Measurements from ENCODE around the gene EIF4G2.
"Not testable (repeated sequence)": the region's sequence is repeated elsewhere in the genome, so short reads cannot be mapped to it uniquely, and the experiment has no call there.

Gene EIF4G2

GRCh38 chr11:10838881-10839280 lies 30.2 kb upstream of the EIF4G2 start:
- H3K9me3 ChIP-seq (ENCODE audit: control insufficient read depth, insufficient read depth, low read depth, low read length) = no peaks in the 10 kb centered on the region
- no peaks in the 10 kb centered on the region for H3K27me3 ChIP-seq (ENCODE audit: control insufficient read depth, insufficient read depth, low read length)
- H3K4me3 ChIP-seq (ENCODE audit: low read depth, low read length) = no peak overlapping the region
- no peaks in the 10 kb centered on the region; the same call in 1 of the 2 replicates for H3K4me1 ChIP-seq (ENCODE audit: control insufficient read depth, insufficient read depth, low read length)
- no peak overlapping the region for H3K9ac ChIP-seq (ENCODE audit: low read length)
- H3K27ac ChIP-seq (ENCODE audit: low read depth, low read length) = no peak overlapping the region
- H3K36me3 ChIP-seq (ENCODE audit: control insufficient read depth, insufficient read depth, low read length) = no peaks in the 10 kb centered on the region

GRCh38 chr11:10838083-10838482 lies 29.4 kb upstream of the EIF4G2 start:
- Histone ChIP-seq H3K9me3 (ENCODE audit: control insufficient read depth, insufficient read depth, low read depth, low read length) (no peaks in the 10 kb centered on the region), H3K36me3 (ENCODE audit: control insufficient read depth, insufficient read depth, low read length) (no peaks in the 10 kb centered on the region), H3K9ac (ENCODE audit: low read length) (no peak overlapping the region), H3K4me3 (ENCODE audit: low read depth, low read length) (no peak overlapping the region), H3K27ac (ENCODE audit: low read depth, low read length) (no peak overlapping the region), H3K27me3 (ENCODE audit: control insufficient read depth, insufficient read depth, low read length) (no peaks in the 10 kb centered on the region), H3K4me1 (ENCODE audit: control insufficient read depth, insufficient read depth, low read length) (no peaks in the 10 kb centered on the region; the same call in 1 of the 2 replicates)

GRCh38 chr11:10836884-10837283 lies 28.2 kb upstream of the EIF4G2 start:
- H3K27ac ChIP-seq (ENCODE audit: low read depth, low read length); H3K9ac ChIP-seq (ENCODE audit: low read length); H3K9me3 ChIP-seq (ENCODE audit: control insufficient read depth, insufficient read depth, low read depth, low read length); H3K36me3 ChIP-seq (ENCODE audit: control insufficient read depth, insufficient read depth, low read length); H3K27me3 ChIP-seq (ENCODE audit: control insufficient read depth, insufficient read depth, low read length); H3K4me3 ChIP-seq (ENCODE audit: low read depth, low read length); H3K4me1 ChIP-seq (ENCODE audit: control insufficient read depth, insufficient read depth, low read length): not testable (repeated sequence)

DNA sequence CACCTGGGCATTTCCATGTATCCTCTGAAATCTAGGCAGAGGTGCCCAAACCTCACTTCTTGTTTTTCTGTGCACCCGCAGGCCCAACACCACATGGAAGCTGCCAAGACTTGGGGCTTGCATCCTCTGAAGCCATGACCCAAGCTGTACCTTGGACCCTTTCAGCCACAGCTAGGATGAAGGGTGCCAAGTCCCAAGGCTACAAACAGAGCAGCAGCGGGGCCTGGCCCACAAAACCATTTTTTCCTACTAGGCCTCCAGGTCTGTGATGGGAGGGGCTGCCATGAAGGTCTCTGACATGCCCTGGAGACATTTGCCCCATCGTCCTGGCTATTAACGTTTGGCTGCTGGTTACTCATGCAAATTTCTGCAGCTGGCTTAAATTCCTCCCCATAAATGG lies 20.4 kb upstream of the EIF4G2 start:
- Histone ChIP-seq H3K27ac (ENCODE audit: low read depth, low read length) (no peak overlapping the region), H3K9me3 (ENCODE audit: control insufficient read depth, insufficient read depth, low read depth, low read length) (peaks cover 8% of the 10 kb centered on the region), H3K27me3 (ENCODE audit: control insufficient read depth, insufficient read depth, low read length) (no peaks in the 10 kb centered on the region), H3K36me3 (ENCODE audit: control insufficient read depth, insufficient read depth, low read length) (no peaks in the 10 kb centered on the region), H3K4me3 (ENCODE audit: low read depth, low read length) (no peak overlapping the region), H3K9ac (ENCODE audit: low read length) (no peak overlapping the region), H3K4me1 (ENCODE audit: control insufficient read depth, insufficient read depth, low read length) (no peaks in the 10 kb centered on the region)

GRCh38 chr11:10828402-10828801 lies 19.7 kb upstream of the EIF4G2 start:
- no peak overlapping the region for H3K27ac ChIP-seq (ENCODE audit: low read depth, low read length)
- no peak overlapping the region for H3K9ac ChIP-seq (ENCODE audit: low read length)
- peaks cover 8% of the 10 kb centered on the region for H3K9me3 ChIP-seq (ENCODE audit: control insufficient read depth, insufficient read depth, low read depth, low read length)
- no peaks in the 10 kb centered on the region for H3K27me3 ChIP-seq (ENCODE audit: control insufficient read depth, insufficient read depth, low read length)
- no peak overlapping the region for H3K4me3 ChIP-seq (ENCODE audit: low read depth, low read length)
- no peaks in the 10 kb centered on the region for H3K36me3 ChIP-seq (ENCODE audit: control insufficient read depth, insufficient read depth, low read length)
- no peaks in the 10 kb centered on the region for H3K4me1 ChIP-seq (ENCODE audit: control insufficient read depth, insufficient read depth, low read length)

GRCh38 chr11:10824888-10825287 lies 16.2 kb upstream of the EIF4G2 start:
- H3K27me3 ChIP-seq (ENCODE audit: control insufficient read depth, insufficient read depth, low read length) = no peaks in the 10 kb centered on the region
- no peaks in the 10 kb centered on the region for H3K36me3 ChIP-seq (ENCODE audit: control insufficient read depth, insufficient read depth, low read length)
- H3K9ac ChIP-seq (ENCODE audit: low read length) = no peak overlapping the region
- H3K27ac ChIP-seq (ENCODE audit: low read depth, low read length) = no peak overlapping the region
- H3K4me3 ChIP-seq (ENCODE audit: low read depth, low read length) = no peak overlapping the region
- H3K9me3 ChIP-seq (ENCODE audit: control insufficient read depth, insufficient read depth, low read depth, low read length) = peaks cover 8% of the 10 kb centered on the region
- H3K4me1 ChIP-seq (ENCODE audit: control insufficient read depth, insufficient read depth, low read length) = no peaks in the 10 kb centered on the region

DNA sequence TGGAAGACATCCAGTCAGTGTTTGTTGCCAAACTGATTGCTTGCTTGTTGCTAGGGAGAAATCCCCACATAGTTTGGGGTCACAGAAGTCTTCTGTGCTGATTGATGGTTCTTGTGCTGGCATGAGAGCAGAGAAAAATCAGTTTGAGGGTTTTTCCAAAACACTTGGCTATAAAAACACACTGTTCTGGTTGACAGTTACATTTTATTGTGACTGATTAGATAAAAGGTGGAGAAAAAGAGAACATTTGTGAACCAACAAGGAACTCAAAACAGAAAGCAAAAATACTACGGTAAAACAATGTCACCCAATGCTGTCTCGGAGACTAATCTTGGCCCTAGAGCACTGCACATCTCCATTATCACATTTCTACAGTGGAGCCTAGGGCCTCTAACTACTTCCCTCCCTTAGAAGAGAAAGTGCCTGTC lies 14.4 kb upstream of the EIF4G2 start:
- Histone ChIP-seq H3K9me3 (ENCODE audit: control insufficient read depth, insufficient read depth, low read depth, low read length) (no peaks in the 10 kb centered on the region), H3K27ac (ENCODE audit: low read depth, low read length) (no peak overlapping the region), H3K9ac (ENCODE audit: low read length) (no peak overlapping the region), H3K36me3 (ENCODE audit: control insufficient read depth, insufficient read depth, low read length) (no peaks in the 10 kb centered on the region), H3K4me3 (ENCODE audit: low read depth, low read length) (no peak overlapping the region), H3K27me3 (ENCODE audit: control insufficient read depth, insufficient read depth, low read length) (no peaks in the 10 kb centered on the region), H3K4me1 (ENCODE audit: control insufficient read depth, insufficient read depth, low read length) (no peaks in the 10 kb centered on the region)

GRCh38 chr11:10822491-10822890 lies 13.8 kb upstream of the EIF4G2 start:
- not testable (repeated sequence) for H3K9ac ChIP-seq (ENCODE audit: low read length); H3K4me3 ChIP-seq (ENCODE audit: low read depth, low read length); H3K4me1 ChIP-seq (ENCODE audit: control insufficient read depth, insufficient read depth, low read length); H3K36me3 ChIP-seq (ENCODE audit: control insufficient read depth, insufficient read depth, low read length); H3K27ac ChIP-seq (ENCODE audit: low read depth, low read length); H3K27me3 ChIP-seq (ENCODE audit: control insufficient read depth, insufficient read depth, low read length); H3K9me3 ChIP-seq (ENCODE audit: control insufficient read depth, insufficient read depth, low read depth, low read length)

DNA sequence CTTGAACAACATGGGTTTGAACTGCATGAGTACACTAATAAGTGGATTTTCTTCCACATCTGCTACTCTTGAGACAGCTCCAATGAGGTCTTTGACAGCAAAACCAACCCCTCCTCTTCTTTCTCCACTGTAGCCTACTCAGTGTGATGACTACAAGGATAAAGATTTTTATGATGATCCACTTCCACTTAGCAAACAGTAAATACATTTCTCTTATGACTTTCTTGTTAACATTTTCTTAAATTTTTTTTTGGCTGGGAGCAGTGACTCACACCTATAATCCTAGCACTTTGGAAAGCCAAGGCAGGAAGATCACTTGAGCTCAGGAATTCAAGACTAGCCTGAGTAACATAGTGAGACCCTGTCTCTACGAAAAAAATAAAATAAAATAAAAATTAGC lies 9.9 kb upstream of the EIF4G2 start:
- H3K9ac ChIP-seq (ENCODE audit: low read length) = no peak overlapping the region
- no peaks in the 10 kb centered on the region for H3K27me3 ChIP-seq (ENCODE audit: control insufficient read depth, insufficient read depth, low read length)
- no peak overlapping the region for H3K27ac ChIP-seq (ENCODE audit: low read depth, low read length)
- no peak overlapping the region for H3K4me3 ChIP-seq (ENCODE audit: low read depth, low read length)
- H3K9me3 ChIP-seq (ENCODE audit: control insufficient read depth, insufficient read depth, low read depth, low read length) = no peaks in the 10 kb centered on the region
- H3K4me1 ChIP-seq (ENCODE audit: control insufficient read depth, insufficient read depth, low read length) = no peaks in the 10 kb centered on the region
- H3K36me3 ChIP-seq (ENCODE audit: control insufficient read depth, insufficient read depth, low read length) = no peaks in the 10 kb centered on the region

- Histone ChIP-seq H3K4me3 (ENCODE audit: low read depth, low read length) (no peak overlapping the region), H3K27me3 (ENCODE audit: control insufficient read depth, insufficient read depth, low read length) (no peaks in the 10 kb centered on the region), H3K27ac (ENCODE audit: low read depth, low read length) (no peak overlapping the region), H3K9me3 (ENCODE audit: control insufficient read depth, insufficient read depth, low read depth, low read length) (no peaks in the 10 kb centered on the region), H3K36me3 (ENCODE audit: control insufficient read depth, insufficient read depth, low read length) (no peaks in the 10 kb centered on the region), H3K4me1 (ENCODE audit: control insufficient read depth, insufficient read depth, low read length) (peaks cover 4% of the 10 kb centered on the region; the same call in 1 of the 2 replicates), H3K9ac (ENCODE audit: low read length) (no peak overlapping the region)
Measured at GRCh38 chr11:10813945-10814344, 5.2 kb upstream of the EIF4G2 start.

GRCh38 chr11:10809373-10810160 lies 841 bp upstream of the EIF4G2 start:
- Histone ChIP-seq H3K36me3 (ENCODE audit: control insufficient read depth, insufficient read depth, low read length) (peaks cover 37% of the 10 kb centered on the region), H3K27ac (ENCODE audit: low read depth, low read length) (peak overlapping the region; percentile 100), H3K9me3 (ENCODE audit: control insufficient read depth, insufficient read depth, low read depth, low read length) (no peaks in the 10 kb centered on the region), H3K9ac (ENCODE audit: low read length) (peak overlapping the region; percentile 100), H3K4me1 (ENCODE audit: control insufficient read depth, insufficient read depth, low read length) (peaks cover 8% of the 10 kb centered on the region), H3K27me3 (ENCODE audit: control insufficient read depth, insufficient read depth, low read length) (no peaks in the 10 kb centered on the region), H3K4me3 (ENCODE audit: low read depth, low read length) (peak overlapping the region; percentile 100)
